ENCODE data around the gene ACVR1B. TPM values are rescaled to one million over a fixed set of nuclear protein-coding genes. Genes with fewer than 3 reads are reported as not detected.

Gene ACVR1B
- total and polyA plus RNA-seq, 10 donors = 2.8 to 27.6 (median 18.6) TPM

DNA sequence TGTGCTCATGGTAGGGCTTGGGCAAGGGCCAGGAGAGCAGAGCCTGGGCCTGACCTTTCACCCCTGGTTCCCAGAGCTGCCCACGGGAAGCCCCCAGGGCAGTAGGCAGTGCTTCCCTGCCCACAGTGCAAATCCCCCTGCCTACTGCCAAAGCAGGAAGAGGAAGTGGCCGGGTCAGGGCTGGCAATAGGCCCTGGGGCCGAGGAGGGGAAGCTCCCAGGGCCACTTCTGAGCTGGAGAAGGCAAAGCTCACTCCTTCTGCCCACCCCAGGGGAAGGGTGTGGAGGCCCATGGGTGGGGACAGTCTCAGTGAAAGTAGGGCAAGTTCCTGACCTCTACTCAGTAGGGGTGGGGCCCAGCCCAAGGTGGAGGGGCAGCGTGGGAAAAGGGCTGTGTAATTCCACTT lies 94.3 kb downstream of the ACVR1B start:
- 4 to 21% (median 13%) methylated on average over 3 to 4 of the region's 4 CpGs for WGBS, 5 donors

More for the DNA sequence above, 94.3 kb downstream of the ACVR1B start:
- H3K9me3 ChIP-seq = no peaks in the 10 kb centered on the region
- no peaks in the 10 kb centered on the region for H3K36me3 ChIP-seq
- peak; percentile 80 to 85 (median 81) for TF ChIP-seq POLR2AphosphoS5 (IDR thresholded peaks at IDR 0.05)
- TF ChIP-seq, protein P1, sequence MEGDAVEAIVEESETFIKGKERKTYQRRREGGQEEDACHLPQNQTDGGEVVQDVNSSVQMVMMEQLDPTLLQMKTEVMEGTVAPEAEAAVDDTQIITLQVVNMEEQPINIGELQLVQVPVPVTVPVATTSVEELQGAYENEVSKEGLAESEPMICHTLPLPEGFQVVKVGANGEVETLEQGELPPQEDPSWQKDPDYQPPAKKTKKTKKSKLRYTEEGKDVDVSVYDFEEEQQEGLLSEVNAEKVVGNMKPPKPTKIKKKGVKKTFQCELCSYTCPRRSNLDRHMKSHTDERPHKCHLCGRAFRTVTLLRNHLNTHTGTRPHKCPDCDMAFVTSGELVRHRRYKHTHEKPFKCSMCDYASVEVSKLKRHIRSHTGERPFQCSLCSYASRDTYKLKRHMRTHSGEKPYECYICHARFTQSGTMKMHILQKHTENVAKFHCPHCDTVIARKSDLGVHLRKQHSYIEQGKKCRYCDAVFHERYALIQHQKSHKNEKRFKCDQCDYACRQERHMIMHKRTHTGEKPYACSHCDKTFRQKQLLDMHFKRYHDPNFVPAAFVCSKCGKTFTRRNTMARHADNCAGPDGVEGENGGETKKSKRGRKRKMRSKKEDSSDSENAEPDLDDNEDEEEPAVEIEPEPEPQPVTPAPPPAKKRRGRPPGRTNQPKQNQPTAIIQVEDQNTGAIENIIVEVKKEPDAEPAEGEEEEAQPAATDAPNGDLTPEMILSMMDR (IDR thresholded peaks at IDR 0.05 in 8 of 11, conservative IDR thresholded peaks at IDR 0.05 in 3 of 11) = no peak
- intact Hi-C loops (cut with DNase I; ENCODE audit: low total_unique reads) = no loop called here
- peak overlapping the region; percentile 8 to 94 (median 83) for H3K27ac ChIP-seq
- peak; percentile 89 for DNase-seq
- H3K27me3 ChIP-seq (replicated peaks in 1 of 7) = peaks cover 0 to 3% (median 0%) of the 10 kb centered on the region in 7 donors
- H3K4me3 ChIP-seq = no peak overlapping the region
- peaks cover 34 to 98% (median 63%) of the 10 kb centered on the region in 6 donors for H3K4me1 ChIP-seq

Small RNAs within 50 kb of the gene (small RNA-seq; reads per million reads assigned to genes)
- 0 reads per million in 4 donors for gene RNU6-574P

Other genes with a start within 250 kb of the ACVR1B start
- 1 to 10 TPM in 6 of 7 donors, under 1 TPM in 1; 0.83 to 3.0 (median 1.6) TPM for gene FIGNL2, start 103.0 kb upstream of the ACVR1B start, total RNA-seq
- under 1 TPM; 0.20 to 0.51 (median 0.20) TPM for gene FIGNL2, start 103.0 kb upstream of the ACVR1B start, polyA plus RNA-seq
- gene ANKRD33, start 63.6 kb upstream of the ACVR1B start, total RNA-seq = not detected
- not detected for gene ANKRD33, start 63.6 kb upstream of the ACVR1B start, polyA plus RNA-seq
- gene ACVRL1, start 44.2 kb upstream of the ACVR1B start, total RNA-seq = 100 to 1,000 TPM in 2 of 7 donors, 10 to 100 TPM in 5; 58.6 to 109 (median 92.3) TPM
- gene ACVRL1, start 44.2 kb upstream of the ACVR1B start, polyA plus RNA-seq = 10 to 100 TPM; 12.5 to 21.0 (median 13.5) TPM
- gene TAMALIN, start 55.2 kb downstream of the ACVR1B start, total RNA-seq = 100 to 1,000 TPM in 1 of 7 donors, 10 to 100 TPM in 6; 31.7 to 141 (median 69.5) TPM
- 10 to 100 TPM; 25.5 to 38.2 (median 35.2) TPM for gene TAMALIN, start 55.2 kb downstream of the ACVR1B start, polyA plus RNA-seq
- 100 to 1,000 TPM in 1 of 7 donors, 10 to 100 TPM in 6; 12.0 to 113 (median 58.4) TPM for gene NR4A1, start 99.7 kb downstream of the ACVR1B start, total RNA-seq
- 10 to 100 TPM; 11.8 to 43.5 (median 13.7) TPM for gene NR4A1, start 99.7 kb downstream of the ACVR1B start, polyA plus RNA-seq
- gene ATG101, start 118.3 kb downstream of the ACVR1B start, total RNA-seq = 10 to 100 TPM; 23.5 to 40.1 (median 32.3) TPM
- 10 to 100 TPM; 32.0 to 81.1 (median 35.3) TPM for gene ATG101, start 118.3 kb downstream of the ACVR1B start, polyA plus RNA-seq
- gene SMIM41, start 128.0 kb downstream of the ACVR1B start, total RNA-seq = 1 to 10 TPM in 6 of 7 donors, under 1 TPM in 1; 0.64 to 8.1 (median 4.9) TPM
- gene SMIM41, start 128.0 kb downstream of the ACVR1B start, polyA plus RNA-seq = 1 to 10 TPM in 2 of 3 donors, under 1 TPM in 1; 0.85 to 1.7 (median 1.1) TPM
- gene KRT80, start 240.3 kb downstream of the ACVR1B start, total RNA-seq = under 1 TPM in 2 of 7 donors, not detected in 5; 0.17 to 0.37 TPM
- gene KRT80, start 240.3 kb downstream of the ACVR1B start, polyA plus RNA-seq = under 1 TPM in 1 of 3 donors, not detected in 2; 0.03 TPM

Data from spleen (tissue), 11 donors.